Peyer's patch (tissue), 4 donors: ENCODE data around the gene MBD3. TPM values are rescaled to one million over a fixed set of nuclear protein-coding genes. Genes with fewer than 3 reads are reported as not detected.
"Not testable (repeated sequence)": the region's sequence is repeated elsewhere in the genome, so short reads cannot be mapped to it uniquely, and the experiment has no call there.

ENCODE experiments used
- DNase-seq, 3 donors: peaks; one replicate each; pipeline ENCODE4 v3.0.0-alpha.2; 2017 to 2019
- H3K27ac ChIP-seq, 4 donors: fragments of 200-600 bp; sonication (generic); one replicate each; pipeline ENCODE4 v1.5.1; 2016 to 2019
- H3K27me3 ChIP-seq, 2 donors: fragments of 200-600 bp; sonication (generic); one replicate each; pipeline ENCODE4 v1.5.1; 2019
- H3K36me3 ChIP-seq, 3 donors: fragments of 200-600 bp; sonication (generic); one replicate each; pipeline ENCODE4 v1.5.1; 2016 to 2019
- H3K4me1 ChIP-seq, 4 donors: fragments of 200-600 bp; sonication (generic); one replicate each; pipeline ENCODE4 v1.5.1; 2016 to 2019
- H3K4me3 ChIP-seq, 4 donors: fragments of 200-600 bp; sonication (generic); 1 replicate in 3 of 4; 2 replicates in 1 of 4; pipeline ENCODE4 v1.5.1; 2016 to 2019; ENCODE audit warnings: mild to moderate bottlenecking in 1 of 4
- H3K9me3 ChIP-seq, 4 donors: fragments of 200-600 bp; sonication (generic); one replicate each; pipeline ENCODE4 v1.5.1; 2016 to 2019; ENCODE audit warnings: mild to moderate bottlenecking in 1 of 4
- CTCF ChIP-seq, 6 experiments: fragments of 450-650 bp in 4 of 6; fragments of 200-600 bp in 2 of 6; sonication (generic) in 1 of 6; IDR thresholded peaks; one replicate each; pipeline ENCODE4 v1.5.1; 2017 to 2019; ENCODE audit warnings: antibody characterized with exemption in 6 of 6, mild to moderate bottlenecking in 3 of 6, moderate library complexity in 1 of 6
- POLR2A ChIP-seq, 2 donors: fragments of 450-650 bp; IDR thresholded peaks; one replicate each; pipeline ENCODE4 v1.5.1; 2017; ENCODE audit warnings: antibody characterized with exemption in 2 of 2, mild to moderate bottlenecking in 2 of 2, moderate library complexity in 2 of 2
- total RNA-seq, 4 donors: library from RNA; depleted of rRNA; stranded (reverse); fragments of >200 nt; gene quantifications; one replicate each; pipeline ENCODE4 v1.1.0, GENCODE V29; 2016

Gene MBD3
- total RNA-seq, result 100 to 1,000 TPM in 1 of 4 donors, 10 to 100 TPM in 3; 58.7 to 110 (median 81.6) TPM

GRCh38 chr19:1592755-1593500, at the start of gene MBD3:
TSS of gene MBD3 (minus strand) at chr19:1592865. CDS start at chr19:1592631, 234 bp downstream.
- Histone ChIP-seq H3K9me3 (no peaks in the 10 kb centered on the region), H3K4me1 (peaks cover 0 to 28% (median 10%) of the 10 kb centered on the region in 4 donors), H3K4me3 (peak within 1 kb of the TSS; percentile 59 to 87 (median 78)), H3K27me3 (no peaks in the 10 kb centered on the region), H3K27ac (peak within 1 kb of the TSS; percentile 92 to 100 (median 96)), H3K36me3 (peaks cover 0 to 28% (median 0%) of the 10 kb centered on the region in 3 donors)
- DNase-seq, result peak; percentile 91 to 96 (median 93)
- TF ChIP-seq CTCF (IDR thresholded peaks at IDR 0.05) (peak in 4 of 6 experiments; percentile 17 to 49 (median 41)), POLR2A (IDR thresholded peaks at IDR 0.05) (peak in 1 of 2 donors; percentile 75)

- H3K27me3 ChIP-seq, H3K9me3 ChIP-seq, H3K4me1 ChIP-seq, H3K4me3 ChIP-seq, H3K27ac ChIP-seq, DNase-seq: not testable (repeated sequence)
- peaks cover 0 to 63% (median 0%) of the 10 kb centered on the region in 3 donors for H3K36me3 ChIP-seq
These were observed 48.3 kb upstream of the MBD3 start for GRCh38 chr19:1640893-1641448.

GRCh38 chr19:1636325-1637236, 43.9 kb upstream of the MBD3 start:
- Histone ChIP-seq H3K4me3 (no peak overlapping the region), H3K27me3 (no peaks in the 10 kb centered on the region), H3K9me3 (no peaks in the 10 kb centered on the region), H3K27ac (no peak overlapping the region), H3K4me1 (peaks cover 0 to 17% (median 3%) of the 10 kb centered on the region in 4 donors), H3K36me3 (peaks cover 0 to 41% (median 0%) of the 10 kb centered on the region in 3 donors)
- TF ChIP-seq POLR2A (IDR thresholded peaks at IDR 0.05) (no peak), CTCF (IDR thresholded peaks at IDR 0.05) (no peak)
- no peak for DNase-seq

GRCh38 chr19:1634938-1635243, 42.2 kb upstream of the MBD3 start:
- TF ChIP-seq POLR2A (IDR thresholded peaks at IDR 0.05) (no peak), CTCF (IDR thresholded peaks at IDR 0.05) (no peak)
- peaks cover 0 to 17% (median 3%) of the 10 kb centered on the region in 4 donors for H3K4me1 ChIP-seq
- H3K9me3 ChIP-seq, result no peaks in the 10 kb centered on the region
- H3K27ac ChIP-seq, result no peak overlapping the region
- no peak for DNase-seq
- peaks cover 0 to 52% (median 0%) of the 10 kb centered on the region in 3 donors for H3K36me3 ChIP-seq
- no peak overlapping the region for H3K4me3 ChIP-seq
- no peaks in the 10 kb centered on the region for H3K27me3 ChIP-seq

GRCh38 chr19:1634242-1634937, 41.7 kb upstream of the MBD3 start:
- H3K27ac ChIP-seq, result peak overlapping the region in 1 of 4 donors; percentile 95
- TF ChIP-seq POLR2A (IDR thresholded peaks at IDR 0.05) (no peak), CTCF (IDR thresholded peaks at IDR 0.05) (no peak)
- H3K9me3 ChIP-seq, result no peaks in the 10 kb centered on the region
- peaks cover 0 to 56% (median 0%) of the 10 kb centered on the region in 3 donors for H3K36me3 ChIP-seq
- H3K4me3 ChIP-seq, result no peak overlapping the region
- no peaks in the 10 kb centered on the region for H3K27me3 ChIP-seq
- H3K4me1 ChIP-seq, result peaks cover 0 to 17% (median 3%) of the 10 kb centered on the region in 4 donors
- DNase-seq, result no peak
